ENCODE measurements around the gene PHKB. TPM values are rescaled to one million over a fixed set of nuclear protein-coding genes. Genes with fewer than 3 reads are reported as not detected.

Gene PHKB
- total and polyA plus RNA-seq, 2 experiments from 2014 or later: 31.3 to 52.0 TPM

GRCh38 chr16:47660540-47660939 is 199.4 kb downstream of the PHKB start:
- Histone ChIP-seq H2AFZ (no peak overlapping the region), H3K4me2 (ENCODE audit: unreplicated experiment) (no peak overlapping the region), H3K4me1 (ENCODE audit: insufficient read depth) (no peaks in the 10 kb centered on the region), H3K79me2 (ENCODE audit: insufficient read depth) (no peaks in the 10 kb centered on the region), H3K4me3 (no peak overlapping the region), H3K27ac (no peak overlapping the region), H3F3A (ENCODE audit: insufficient read depth) (no peaks in the 10 kb centered on the region), H3K9me3 (ENCODE audit: low read depth) (no peaks in the 10 kb centered on the region), H3K27me3 (replicated peaks; ENCODE audit: insufficient read depth) (no peaks in the 10 kb centered on the region), H3K36me3 (ENCODE audit: low read depth) (peaks cover 17% of the 10 kb centered on the region; the same call in 1 of the 2 replicates), H3K9ac (no peak overlapping the region), H4K20me1 (ENCODE audit: insufficient read depth) (no peaks in the 10 kb centered on the region), H3K9me2 (ENCODE audit: insufficient read depth) (no peaks in the 10 kb centered on the region)
- in situ Hi-C loops (cut with MboI): no loop called here
- TF ChIP-seq EZH2phosphoT487 (IDR thresholded peaks at IDR 0.05; ENCODE audit: insufficient read depth, low read depth): no peak
- TF ChIP-seq EZH2 (IDR thresholded peaks at IDR 0.05; ENCODE audit: insufficient read depth, poor library complexity, severe bottlenecking): no peak
- WGBS, 2 experiments (ENCODE audit: low coverage in 1 of 2, low lambda C conversion rate in 2 of 2, missing lambda C conversion rate in 2 of 2): 82 to 86% methylated on average over 4 of the region's 4 CpGs
- DNase-seq: no peak

GRCh38 chr16:47664653-47665325 is 203.7 kb downstream of the PHKB start:
- H3K27me3 ChIP-seq (replicated peaks; ENCODE audit: insufficient read depth): no peaks in the 10 kb centered on the region
- no peaks in the 10 kb centered on the region for H3K9me2 ChIP-seq (ENCODE audit: insufficient read depth)

GRCh38 chr16:47666434-47666833 is 205.3 kb downstream of the PHKB start:
- Histone ChIP-seq H3K79me2 (ENCODE audit: insufficient read depth) (no peaks in the 10 kb centered on the region), H3K27ac (no peak overlapping the region), H3K4me2 (ENCODE audit: unreplicated experiment) (no peak overlapping the region), H3K36me3 (ENCODE audit: low read depth) (peaks cover 11% of the 10 kb centered on the region; the same call in 1 of the 2 replicates), H3F3A (ENCODE audit: insufficient read depth) (no peaks in the 10 kb centered on the region), H3K27me3 (replicated peaks; ENCODE audit: insufficient read depth) (no peaks in the 10 kb centered on the region), H2AFZ (no peak overlapping the region), H3K9me3 (ENCODE audit: low read depth) (no peaks in the 10 kb centered on the region), H3K9ac (no peak overlapping the region), H3K9me2 (ENCODE audit: insufficient read depth) (no peaks in the 10 kb centered on the region), H3K4me3 (no peak overlapping the region), H4K20me1 (ENCODE audit: insufficient read depth) (no peaks in the 10 kb centered on the region), H3K4me1 (ENCODE audit: insufficient read depth) (no peaks in the 10 kb centered on the region)
- WGBS, 2 experiments (ENCODE audit: low coverage in 1 of 2, low lambda C conversion rate in 2 of 2, missing lambda C conversion rate in 2 of 2): 97 to 100% methylated on average over 3 of the region's 3 CpGs
- in situ Hi-C loops (cut with MboI): no loop called here
- TF ChIP-seq EZH2 (IDR thresholded peaks at IDR 0.05; ENCODE audit: insufficient read depth, poor library complexity, severe bottlenecking) (no peak), EZH2phosphoT487 (IDR thresholded peaks at IDR 0.05; ENCODE audit: insufficient read depth, low read depth) (no peak)
- DNase-seq: no peak

More at GRCh38 chr16:47664653-47665325, 203.7 kb downstream of the PHKB start:
- no peaks in the 10 kb centered on the region for H4K20me1 ChIP-seq (ENCODE audit: insufficient read depth)
- peaks cover 17% of the 10 kb centered on the region; the same call in 1 of the 2 replicates for H3K36me3 ChIP-seq (ENCODE audit: low read depth)
- no peak overlapping the region for H3K9ac ChIP-seq
- in situ Hi-C loops (cut with MboI): no loop called here
- H3K27ac ChIP-seq: no peak overlapping the region
- WGBS, 2 experiments (ENCODE audit: low coverage in 1 of 2, low lambda C conversion rate in 2 of 2, missing lambda C conversion rate in 2 of 2): 61 to 62% methylated on average over 4 of the region's 4 CpGs
- DNase-seq: no peak
- TF ChIP-seq EZH2phosphoT487 (IDR thresholded peaks at IDR 0.05; ENCODE audit: insufficient read depth, low read depth) (no peak), EZH2 (IDR thresholded peaks at IDR 0.05; ENCODE audit: insufficient read depth, poor library complexity, severe bottlenecking) (no peak)
- no peaks in the 10 kb centered on the region for H3F3A ChIP-seq (ENCODE audit: insufficient read depth)
- no peak overlapping the region for H3K4me2 ChIP-seq (ENCODE audit: unreplicated experiment)
- no peak overlapping the region for H2AFZ ChIP-seq
- no peaks in the 10 kb centered on the region for H3K4me1 ChIP-seq (ENCODE audit: insufficient read depth)
- H3K4me3 ChIP-seq: no peak overlapping the region
- no peaks in the 10 kb centered on the region for H3K9me3 ChIP-seq (ENCODE audit: low read depth)
- H3K79me2 ChIP-seq (ENCODE audit: insufficient read depth): no peaks in the 10 kb centered on the region

GRCh38 chr16:47667956-47668355 is 206.8 kb downstream of the PHKB start:
- no peaks in the 10 kb centered on the region for H4K20me1 ChIP-seq (ENCODE audit: insufficient read depth)
- no peaks in the 10 kb centered on the region for H3K27me3 ChIP-seq (replicated peaks; ENCODE audit: insufficient read depth)
- H3K36me3 ChIP-seq (ENCODE audit: low read depth): no peaks in the 10 kb centered on the region; the same call in 1 of the 2 replicates
- no peak overlapping the region for H3K27ac ChIP-seq
- 95 to 99% methylated on average over 6 of the region's 6 CpGs for WGBS, 2 experiments (ENCODE audit: low coverage in 1 of 2, low lambda C conversion rate in 2 of 2, missing lambda C conversion rate in 2 of 2)
- H3K4me1 ChIP-seq (ENCODE audit: insufficient read depth): no peaks in the 10 kb centered on the region
- in situ Hi-C loops (cut with MboI): no loop called here
- no peaks in the 10 kb centered on the region for H3K9me3 ChIP-seq (ENCODE audit: low read depth)
- H3K4me3 ChIP-seq: no peak overlapping the region
- no peaks in the 10 kb centered on the region for H3K79me2 ChIP-seq (ENCODE audit: insufficient read depth)
- H3F3A ChIP-seq (ENCODE audit: insufficient read depth): no peaks in the 10 kb centered on the region
- H3K4me2 ChIP-seq (ENCODE audit: unreplicated experiment): no peak overlapping the region
- H3K9me2 ChIP-seq (ENCODE audit: insufficient read depth): no peaks in the 10 kb centered on the region
- no peak overlapping the region for H3K9ac ChIP-seq
- no peak for DNase-seq
- TF ChIP-seq EZH2 (IDR thresholded peaks at IDR 0.05; ENCODE audit: insufficient read depth, poor library complexity, severe bottlenecking) (no peak), EZH2phosphoT487 (IDR thresholded peaks at IDR 0.05; ENCODE audit: insufficient read depth, low read depth) (no peak)
- H2AFZ ChIP-seq: no peak overlapping the region

All from GM23248 (cell line).